H1 (cell line): ENCODE results near the gene FGGY. TPM values are rescaled to one million over a fixed set of nuclear protein-coding genes. Genes with fewer than 3 reads are reported as not detected.

ENCODE experiments used
- CTCF ChIA-PET: fragments of 300-600 bp; sonication (Branson Sonifier 250); formaldehyde crosslinking; loops from one replicate; lab custom pipeline; 2021; ENCODE audit not compliant: partially characterized antibody; lab: Charles Lee
- POLR2A ChIA-PET: fragments of 300-600 bp; sonication (Branson Sonifier 250); formaldehyde crosslinking; loops from one replicate; lab custom pipeline; 2021; ENCODE audit warnings: inconsistent platforms; ENCODE audit not compliant: partially characterized antibody; lab: Charles Lee
- DNase-seq, 2 experiments: peaks; one replicate each; pipeline versions ENCODE4 v3.0.0 to v3.0.0-alpha.2; 2010 to 2022; ENCODE audit warnings: low spot score in 2 of 2, low read depth in 1 of 2, mixed read lengths in 1 of 2
- FAIRE-seq: peaks from 2 replicates; lab custom pipeline; 2011; peaks lifted over from hg19 to GRCh38; lab: Jason Lieb, UNC
- H2AFZ ChIP-seq: 2 replicates; pipeline ENCODE4 v1.8.1; 2012; ENCODE audit warnings: low read length, inconsistent platforms
- H2AK5ac ChIP-seq: 2 replicates; pipeline ENCODE4 v1.6.1; 2013; ENCODE audit warnings: low read depth, low read length
- H2BK120ac ChIP-seq: replicated peaks from 2 replicates; pipeline ENCODE3; 2013; ENCODE audit warnings: low read depth, low read length, inconsistent platforms
- H2BK12ac ChIP-seq: 2 replicates; pipeline ENCODE4 v1.6.1; 2013; ENCODE audit warnings: low read depth, low read length
- H2BK15ac ChIP-seq: 2 replicates; pipeline ENCODE4 v1.6.1; 2013; ENCODE audit warnings: low read length
- H2BK20ac ChIP-seq: 2 replicates; pipeline ENCODE4 v1.6.1; 2013; ENCODE audit warnings: low read length
- H2BK5ac ChIP-seq: 2 replicates; pipeline ENCODE4 v1.6.1; 2013; ENCODE audit warnings: low read depth, low read length
- H3K14ac ChIP-seq: 2 replicates; pipeline ENCODE4 v1.6.1; 2013; ENCODE audit warnings: inconsistent platforms; ENCODE audit not compliant: insufficient read length
- H3K18ac ChIP-seq: 2 replicates; pipeline ENCODE4 v1.6.1; 2013; ENCODE audit warnings: low read length; ENCODE audit errors: extremely low read depth
- H3K23ac ChIP-seq: 2 replicates; pipeline ENCODE4 v1.6.1; 2013; ENCODE audit warnings: inconsistent platforms; ENCODE audit not compliant: insufficient read length
- H3K23me2 ChIP-seq: 2 replicates; pipeline ENCODE4 v1.6.1; 2013; ENCODE audit warnings: low read depth, low read length
- H3K27ac ChIP-seq: 2 replicates; pipeline ENCODE4 v1.6.1; 2011; ENCODE audit warnings: low read depth, low read length, inconsistent platforms
- H3K27me3 ChIP-seq, 4 experiments: replicated peaks in 1 of 4; 1 replicate in 1 of 4; 2 replicates in 3 of 4; pipeline versions ENCODE4 v1.6.1 to v1.8.1; 2011 to 2013; ENCODE audit warnings: low read length in 3 of 4, mild to moderate bottlenecking in 3 of 4, inconsistent platforms in 2 of 4, mixed read lengths in 2 of 4, moderate library complexity in 1 of 4; ENCODE audit not compliant: control insufficient read depth in 3 of 4, insufficient read depth in 3 of 4; ENCODE audit errors: extremely low read depth in 1 of 4
- H3K36me3 ChIP-seq, 4 experiments: 2 replicates each; pipeline versions ENCODE4 v1.6.1 to v1.8.1; 2011 to 2013; ENCODE audit warnings: mild to moderate bottlenecking in 4 of 4, low read length in 3 of 4, moderate library complexity in 2 of 4, control low read depth in 1 of 4, inconsistent platforms in 1 of 4; ENCODE audit not compliant: insufficient read depth in 4 of 4, control insufficient read depth in 2 of 4
- H3K4ac ChIP-seq: replicated peaks from 2 replicates; pipeline ENCODE3; 2013; ENCODE audit warnings: low read length, low read depth, mixed read lengths, inconsistent platforms; ENCODE audit not compliant: insufficient read length
- H3K4me1 ChIP-seq, 4 experiments: replicated peaks in 1 of 4; 1 replicate in 1 of 4; 2 replicates in 3 of 4; pipeline versions ENCODE4 v1.6.1 to v1.8.1; 2011 to 2013; ENCODE audit warnings: low read length in 3 of 4, inconsistent platforms in 2 of 4, mixed read lengths in 1 of 4; ENCODE audit not compliant: insufficient read depth in 4 of 4, control insufficient read depth in 3 of 4
- H3K4me2 ChIP-seq, 2 experiments: 2 replicates each; pipeline versions ENCODE4 v1.6.1 to v1.8.1; 2011 to 2013; ENCODE audit warnings: low read depth in 2 of 2, low read length in 2 of 2, control low read depth in 1 of 2, inconsistent platforms in 1 of 2, mild to moderate bottlenecking in 1 of 2; ENCODE audit not compliant: insufficient read depth in 1 of 2
- H3K4me3 ChIP-seq, 4 experiments: fragments of 200-600, 300-600 bp in 1 of 4; sonication (generic), shearing (Covaris generic), sonication (Bioruptor Twin) in 1 of 4; 2 replicates each; pipeline versions ENCODE4 v1.5.1 to v1.8.1; 2011 to 2016; ENCODE audit warnings: low read length in 4 of 4, low read depth in 3 of 4, control low read depth in 2 of 4, inconsistent platforms in 2 of 4, mild to moderate bottlenecking in 2 of 4, mixed read lengths in 1 of 4, moderate library complexity in 1 of 4; ENCODE audit not compliant: insufficient read depth in 2 of 4; ENCODE audit errors: extremely low read depth in 1 of 4
- H3K56ac ChIP-seq: replicated peaks from 2 replicates; pipeline ENCODE3; 2013; ENCODE audit warnings: low read depth, mild to moderate bottlenecking, mixed read lengths, low read length, inconsistent platforms; ENCODE audit not compliant: insufficient read length
- H3K79me1 ChIP-seq: 2 replicates; pipeline ENCODE4 v1.6.1; 2013; ENCODE audit warnings: low read depth, low read length, control low read depth
- H3K79me2 ChIP-seq, 2 experiments: 2 replicates each; pipeline versions ENCODE4 v1.6.1 to v1.8.1; 2012 to 2013; ENCODE audit warnings: low read length in 2 of 2, mild to moderate bottlenecking in 2 of 2, inconsistent platforms in 1 of 2; ENCODE audit not compliant: insufficient read depth in 2 of 2, control insufficient read depth in 1 of 2
- H3K9ac ChIP-seq, 4 experiments: replicated peaks in 1 of 4; 1 replicate in 1 of 4; 2 replicates in 3 of 4; pipeline versions ENCODE4 v1.6.1 to v1.8.1; 2011 to 2013; ENCODE audit warnings: low read depth in 3 of 4, low read length in 3 of 4, control low read depth in 2 of 4, mild to moderate bottlenecking in 2 of 4, moderate library complexity in 2 of 4, inconsistent platforms in 1 of 4; ENCODE audit errors: extremely low read depth in 1 of 4
- H3K9me3 ChIP-seq, 2 experiments: 2 replicates each; pipeline versions ENCODE4 v1.6.1 to v1.8.1; 2012 to 2013; ENCODE audit warnings: mild to moderate bottlenecking in 2 of 2, moderate library complexity in 2 of 2, control low read depth in 1 of 2, inconsistent platforms in 1 of 2, low read depth in 1 of 2, low read length in 1 of 2, mixed read lengths in 1 of 2; ENCODE audit not compliant: insufficient read depth in 2 of 2
- H4K20me1 ChIP-seq, 2 experiments: replicated peaks in 1 of 2; 2 replicates each; pipeline versions ENCODE3 to v1.8.1; 2011 to 2013; ENCODE audit warnings: inconsistent platforms in 2 of 2, low read length in 2 of 2, mild to moderate bottlenecking in 1 of 2; ENCODE audit not compliant: insufficient read depth in 2 of 2, control insufficient read depth in 1 of 2
- H4K5ac ChIP-seq: 2 replicates; pipeline ENCODE4 v1.6.1; 2013; ENCODE audit warnings: low read length, low read depth, mixed read lengths, inconsistent platforms; ENCODE audit not compliant: insufficient read length
- H4K8ac ChIP-seq: 2 replicates; pipeline ENCODE4 v1.8.0; 2013; ENCODE audit warnings: mild to moderate bottlenecking, moderate library complexity, low read length, inconsistent platforms; ENCODE audit not compliant: insufficient read depth; ENCODE audit errors: extremely low read depth
- H4K91ac ChIP-seq: replicated peaks from 2 replicates; pipeline ENCODE3; 2013; ENCODE audit warnings: low read length, mixed read lengths, inconsistent platforms; ENCODE audit not compliant: insufficient read length
- TCF12 ChIP-seq: IDR thresholded peaks from 2 replicates; pipeline ENCODE4 v1.6.1; 2011; ENCODE audit warnings: low read depth, mild to moderate bottlenecking, low read length
- polyA plus RNA-seq, 7 experiments: library from polyadenylated mRNA; depleted of rRNA in 3 of 7; stranded (reverse) in 5 of 7; unstranded in 2 of 7; fragments of >200 nt in 5 of 7; fragments of 200-250 nt in 2 of 7; gene quantifications; 1 replicate in 5 of 7; 2 replicates in 1 of 7; 4 replicates in 1 of 7; pipeline versions ENCODE4 v1.2.1 to v1.2.3, GENCODE V29; 2011 to 2013; ENCODE audit warnings: missing spikeins in 2 of 7, mixed read lengths in 2 of 7
- total RNA-seq: library from RNA; stranded (reverse); fragmentation: NEBNext Ultra II Directional; extraction: Animal tissue kit (Norgen Biotek cat#: 25700); gene quantifications from 2 replicates; pipeline ENCODE4 v1.2.1, GENCODE V29; 2021
- TF ChIP-seq, protein P1 (sequence below): IDR thresholded peaks from 2 replicates; pipeline ENCODE4 v1.6.1; 2012; ENCODE audit warnings: low read length, inconsistent platforms

The FGGY gene
- total and polyA plus RNA-seq, 2 of the 8 experiments (the other 6 are each of a cell fraction or from before 2014, with no cell fraction given): 10.3 to 12.5 TPM

DNA sequence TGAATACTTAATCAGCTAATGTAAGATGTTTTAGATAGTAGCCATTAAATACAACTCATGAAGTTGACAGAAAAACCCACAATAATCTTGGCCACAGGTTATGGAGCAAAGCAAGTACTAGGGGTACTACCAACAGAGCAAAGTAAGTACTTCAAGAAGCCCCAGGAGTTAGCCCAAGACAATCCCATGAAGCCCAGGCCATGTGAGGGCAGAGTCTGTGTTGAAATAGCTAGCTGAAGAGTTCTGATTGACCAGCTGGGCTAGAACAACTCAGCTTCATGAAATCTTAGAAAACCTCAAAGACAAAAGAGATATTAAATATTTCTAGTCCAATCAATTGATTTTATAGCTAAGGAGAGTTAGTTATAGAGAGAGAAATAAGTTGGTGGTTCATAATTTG, 304.9 kb downstream of the FGGY start:
- no peak overlapping the region for H3K23ac ChIP-seq
- no peak overlapping the region for H2BK12ac ChIP-seq
- peaks cover 0 to 3% (median 0%) of the 10 kb centered on the region in 4 experiments; a peak in 1 of 7 replicates for H3K4me1 ChIP-seq
- ChIA-PET CTCF (interaction anchor here (0.6 to 1.6 kb wide), 6 partner anchors 40 to 130 kb away, joined by 3 to 5 read pairs (median 3); no protein-coding TSS in a partner anchor), POLR2A (no interaction called here)
- no peaks in the 10 kb centered on the region for H3K36me3 ChIP-seq
- H2BK15ac ChIP-seq: no peak overlapping the region
- H3K9me3 ChIP-seq: no peaks in the 10 kb centered on the region
- no peak overlapping the region for H3K9ac ChIP-seq
- H3K27ac ChIP-seq: no peak overlapping the region
- no peaks in the 10 kb centered on the region for H3K79me1 ChIP-seq
- no peak overlapping the region for H4K5ac ChIP-seq
- no peak overlapping the region for H3K4me3 ChIP-seq
- H2BK20ac ChIP-seq: no peak overlapping the region
- no peak overlapping the region for H2AFZ ChIP-seq
- H3K79me2 ChIP-seq: no peaks in the 10 kb centered on the region
- H3K14ac ChIP-seq: no peak overlapping the region
- no peak overlapping the region for H2AK5ac ChIP-seq
- H3K18ac ChIP-seq: no peak overlapping the region
- H4K20me1 ChIP-seq: no peaks in the 10 kb centered on the region
- no peak overlapping the region for H2BK5ac ChIP-seq
- no peaks in the 10 kb centered on the region for H3K27me3 ChIP-seq
- no peak overlapping the region for H4K91ac ChIP-seq
- H4K8ac ChIP-seq: no peak overlapping the region
- no peak overlapping the region for H3K56ac ChIP-seq
- H3K23me2 ChIP-seq: no peaks in the 10 kb centered on the region
- no peak for FAIRE-seq
- TF ChIP-seq, protein P1, sequence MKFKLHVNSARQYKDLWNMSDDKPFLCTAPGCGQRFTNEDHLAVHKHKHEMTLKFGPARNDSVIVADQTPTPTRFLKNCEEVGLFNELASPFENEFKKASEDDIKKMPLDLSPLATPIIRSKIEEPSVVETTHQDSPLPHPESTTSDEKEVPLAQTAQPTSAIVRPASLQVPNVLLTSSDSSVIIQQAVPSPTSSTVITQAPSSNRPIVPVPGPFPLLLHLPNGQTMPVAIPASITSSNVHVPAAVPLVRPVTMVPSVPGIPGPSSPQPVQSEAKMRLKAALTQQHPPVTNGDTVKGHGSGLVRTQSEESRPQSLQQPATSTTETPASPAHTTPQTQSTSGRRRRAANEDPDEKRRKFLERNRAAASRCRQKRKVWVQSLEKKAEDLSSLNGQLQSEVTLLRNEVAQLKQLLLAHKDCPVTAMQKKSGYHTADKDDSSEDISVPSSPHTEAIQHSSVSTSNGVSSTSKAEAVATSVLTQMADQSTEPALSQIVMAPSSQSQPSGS: no peak
- no peak for TF ChIP-seq TCF12
- no peak overlapping the region for H3K4ac ChIP-seq
- no peak overlapping the region for H3K4me2 ChIP-seq
- no peak for DNase-seq
- H2BK120ac ChIP-seq: no peak overlapping the region
